Hindlimb muscle (tissue), 1 donor: ENCODE measurements around the gene TEX30. TPM values are rescaled to one million over a fixed set of nuclear protein-coding genes. Genes with fewer than 3 reads are reported as not detected.

Experiments
- polyA plus RNA-seq: library from polyadenylated mRNA; unstranded; fragments of 120-200 nt; gene quantifications from one replicate; pipeline ENCODE4 v1.2.1, GENCODE V29; 2013; ENCODE audit not compliant: insufficient read length

Gene TEX30
- polyA plus RNA-seq, 1 donor, result 9.7 TPM

Other genes starting within 250 kb of the TEX30 start
- 47.1 TPM for gene TPP2, start 176.8 kb downstream of the TEX30 start, polyA plus RNA-seq
- 17.5 TPM for gene METTL21C, start 78.7 kb downstream of the TEX30 start, polyA plus RNA-seq
- 18.9 TPM for gene POGLUT2, start 25.2 kb upstream of the TEX30 start, polyA plus RNA-seq
- gene BIVM, start 25.3 kb upstream of the TEX30 start, polyA plus RNA-seq, result 30.1 TPM
- gene ERCC5, start 72.2 kb upstream of the TEX30 start, polyA plus RNA-seq, result 45.5 TPM